Measurements from ENCODE around the gene RNF151. TPM values are rescaled to one million over a fixed set of nuclear protein-coding genes. Genes with fewer than 3 reads are reported as not detected.
A peak's percentile ranks its signal among the peaks of the same experiment; 100 is the strongest.

RNF151 gene
- total and polyA plus RNA-seq, 2 of the 13 experiments (the other 11 are each of a cell fraction or from before 2014, with no cell fraction given): not detected

DNA sequence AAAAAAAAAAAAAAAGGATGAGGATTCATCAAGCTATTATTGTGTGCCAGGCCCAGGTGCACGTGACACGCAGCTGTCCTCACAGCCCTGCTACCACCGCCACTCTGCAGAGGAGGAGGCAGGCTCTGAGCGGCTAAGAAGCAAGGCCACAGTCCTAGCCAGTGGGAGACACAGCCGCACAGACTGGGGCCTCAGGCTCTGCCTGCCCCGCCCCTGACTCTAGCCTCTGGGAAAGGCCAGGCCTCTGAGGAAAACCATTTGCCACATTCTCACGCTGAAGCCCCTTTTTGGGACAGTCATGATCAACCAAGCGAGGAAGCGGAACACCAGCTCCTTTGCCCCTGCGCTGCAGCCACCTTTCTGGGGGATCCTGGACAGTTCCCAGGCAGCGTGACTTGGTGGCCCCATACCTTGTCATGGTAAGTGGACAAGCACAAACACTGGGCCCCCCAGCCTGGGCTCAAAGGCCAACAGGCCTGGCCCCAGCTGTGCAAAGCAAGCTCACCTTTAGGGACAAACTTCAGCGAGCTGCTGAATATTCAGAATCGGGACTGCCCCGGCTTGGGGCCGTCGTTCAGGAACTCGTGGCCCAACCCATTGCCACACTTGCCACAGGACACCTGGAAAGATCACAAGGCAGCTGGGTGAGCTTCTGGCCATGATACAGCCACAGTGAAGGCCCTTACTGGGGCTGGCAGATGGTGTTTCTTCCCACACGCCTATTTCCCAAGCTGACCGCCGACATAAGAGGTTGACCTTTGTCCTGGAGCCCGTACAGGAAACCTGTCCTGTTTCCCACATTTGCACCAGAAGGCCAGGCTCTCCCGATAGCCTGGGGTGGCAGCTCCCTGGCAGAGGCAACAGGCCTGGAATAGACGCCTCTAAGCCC, 26.1 kb upstream of the RNF151 start (continued):
- TF ChIP-seq, protein P1, sequence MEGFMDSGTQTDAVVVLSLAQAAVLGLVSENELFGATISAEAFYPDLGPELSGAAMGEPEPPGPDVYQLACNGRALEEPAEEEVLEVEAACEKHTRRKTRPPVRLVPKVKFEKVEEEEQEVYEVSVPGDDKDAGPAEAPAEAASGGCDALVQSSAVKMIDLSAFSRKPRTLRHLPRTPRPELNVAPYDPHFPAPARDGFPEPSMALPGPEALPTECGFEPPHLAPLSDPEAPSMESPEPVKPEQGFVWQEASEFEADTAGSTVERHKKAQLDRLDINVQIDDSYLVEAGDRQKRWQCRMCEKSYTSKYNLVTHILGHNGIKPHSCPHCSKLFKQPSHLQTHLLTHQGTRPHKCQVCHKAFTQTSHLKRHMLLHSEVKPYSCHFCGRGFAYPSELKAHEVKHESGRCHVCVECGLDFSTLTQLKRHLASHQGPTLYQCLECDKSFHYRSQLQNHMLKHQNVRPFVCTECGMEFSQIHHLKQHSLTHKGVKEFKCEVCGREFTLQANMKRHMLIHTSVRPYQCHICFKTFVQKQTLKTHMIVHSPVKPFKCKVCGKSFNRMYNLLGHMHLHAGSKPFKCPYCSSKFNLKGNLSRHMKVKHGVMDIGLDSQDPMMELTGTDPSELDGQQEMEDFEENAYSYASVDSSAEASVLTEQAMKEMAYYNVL (CRISPR knock-in tag; IDR thresholded peaks at IDR 0.05; ENCODE audit: borderline replicate concordance): peak; percentile 82; the same call in 1 of the 2 replicates
- TF ChIP-seq TAF1 (CRISPR knock-in tag; IDR thresholded peaks at IDR 0.05) (peak; percentile 61; the same call in 1 of the 2 replicates), ZNF660 (CRISPR knock-in tag; IDR thresholded peaks at IDR 0.05; ENCODE audit: borderline replicate concordance, low read depth) (no peak), RBM39 (IDR thresholded peaks at IDR 0.05; ENCODE audit: low read depth, low read length, poor library complexity, severe bottlenecking) (peak; percentile 88), ZNF160 (CRISPR knock-in tag; IDR thresholded peaks at IDR 0.05) (peak; percentile 14; the same call in 1 of the 2 replicates), ZSCAN21 (CRISPR knock-in tag; IDR thresholded peaks at IDR 0.05; ENCODE audit: borderline replicate concordance) (no peak), NFYC (CRISPR knock-in tag; IDR thresholded peaks at IDR 0.05) (no peak), NR2F2 (IDR thresholded peaks at IDR 0.05; ENCODE audit: borderline replicate concordance, low read depth) (peak; percentile 68; the same call in 1 of the 2 replicates), CCAR2 (optimal IDR thresholded peaks at IDR 0.05; ENCODE audit: low read depth, low read length) (no peak), ZNF777 (CRISPR knock-in tag; IDR thresholded peaks at IDR 0.05) (no peak; the same call in 1 of the 2 replicates), FOXP1 (IDR thresholded peaks at IDR 0.05) (no peak), FOXP1 (CRISPR knock-in tag; IDR thresholded peaks at IDR 0.05) (peak; percentile 63; the same call in 1 of the 2 replicates), ZNF251 (CRISPR knock-in tag; IDR thresholded peaks at IDR 0.05) (no peak), RORA (CRISPR knock-in tag; IDR thresholded peaks at IDR 0.05) (no peak), ZFYVE20 (CRISPR knock-in tag; IDR thresholded peaks at IDR 0.05; ENCODE audit: borderline replicate concordance, low read depth) (no peak)
- TF ChIP-seq, protein P2, sequence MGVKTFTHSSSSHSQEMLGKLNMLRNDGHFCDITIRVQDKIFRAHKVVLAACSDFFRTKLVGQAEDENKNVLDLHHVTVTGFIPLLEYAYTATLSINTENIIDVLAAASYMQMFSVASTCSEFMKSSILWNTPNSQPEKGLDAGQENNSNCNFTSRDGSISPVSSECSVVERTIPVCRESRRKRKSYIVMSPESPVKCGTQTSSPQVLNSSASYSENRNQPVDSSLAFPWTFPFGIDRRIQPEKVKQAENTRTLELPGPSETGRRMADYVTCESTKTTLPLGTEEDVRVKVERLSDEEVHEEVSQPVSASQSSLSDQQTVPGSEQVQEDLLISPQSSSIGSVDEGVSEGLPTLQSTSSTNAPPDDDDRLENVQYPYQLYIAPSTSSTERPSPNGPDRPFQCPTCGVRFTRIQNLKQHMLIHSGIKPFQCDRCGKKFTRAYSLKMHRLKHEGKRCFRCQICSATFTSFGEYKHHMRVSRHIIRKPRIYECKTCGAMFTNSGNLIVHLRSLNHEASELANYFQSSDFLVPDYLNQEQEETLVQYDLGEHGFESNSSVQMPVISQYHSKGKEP (CRISPR knock-in tag; IDR thresholded peaks at IDR 0.05): peak; percentile 38; the same call in 1 of the 2 replicates
- TF ChIP-seq, protein P3, sequence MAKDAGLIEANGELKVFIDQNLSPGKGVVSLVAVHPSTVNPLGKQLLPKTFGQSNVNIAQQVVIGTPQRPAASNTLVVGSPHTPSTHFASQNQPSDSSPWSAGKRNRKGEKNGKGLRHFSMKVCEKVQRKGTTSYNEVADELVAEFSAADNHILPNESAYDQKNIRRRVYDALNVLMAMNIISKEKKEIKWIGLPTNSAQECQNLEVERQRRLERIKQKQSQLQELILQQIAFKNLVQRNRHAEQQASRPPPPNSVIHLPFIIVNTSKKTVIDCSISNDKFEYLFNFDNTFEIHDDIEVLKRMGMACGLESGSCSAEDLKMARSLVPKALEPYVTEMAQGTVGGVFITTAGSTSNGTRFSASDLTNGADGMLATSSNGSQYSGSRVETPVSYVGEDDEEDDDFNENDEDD (CRISPR knock-in tag; IDR thresholded peaks at IDR 0.05; ENCODE audit: borderline replicate concordance): 0 out of 2 replicates have a peak, but pooled peaks have one; percentile 14
- TF ChIP-seq, protein P4, sequence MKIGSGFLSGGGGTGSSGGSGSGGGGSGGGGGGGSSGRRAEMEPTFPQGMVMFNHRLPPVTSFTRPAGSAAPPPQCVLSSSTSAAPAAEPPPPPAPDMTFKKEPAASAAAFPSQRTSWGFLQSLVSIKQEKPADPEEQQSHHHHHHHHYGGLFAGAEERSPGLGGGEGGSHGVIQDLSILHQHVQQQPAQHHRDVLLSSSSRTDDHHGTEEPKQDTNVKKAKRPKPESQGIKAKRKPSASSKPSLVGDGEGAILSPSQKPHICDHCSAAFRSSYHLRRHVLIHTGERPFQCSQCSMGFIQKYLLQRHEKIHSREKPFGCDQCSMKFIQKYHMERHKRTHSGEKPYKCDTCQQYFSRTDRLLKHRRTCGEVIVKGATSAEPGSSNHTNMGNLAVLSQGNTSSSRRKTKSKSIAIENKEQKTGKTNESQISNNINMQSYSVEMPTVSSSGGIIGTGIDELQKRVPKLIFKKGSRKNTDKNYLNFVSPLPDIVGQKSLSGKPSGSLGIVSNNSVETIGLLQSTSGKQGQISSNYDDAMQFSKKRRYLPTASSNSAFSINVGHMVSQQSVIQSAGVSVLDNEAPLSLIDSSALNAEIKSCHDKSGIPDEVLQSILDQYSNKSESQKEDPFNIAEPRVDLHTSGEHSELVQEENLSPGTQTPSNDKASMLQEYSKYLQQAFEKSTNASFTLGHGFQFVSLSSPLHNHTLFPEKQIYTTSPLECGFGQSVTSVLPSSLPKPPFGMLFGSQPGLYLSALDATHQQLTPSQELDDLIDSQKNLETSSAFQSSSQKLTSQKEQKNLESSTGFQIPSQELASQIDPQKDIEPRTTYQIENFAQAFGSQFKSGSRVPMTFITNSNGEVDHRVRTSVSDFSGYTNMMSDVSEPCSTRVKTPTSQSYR (CRISPR knock-in tag; IDR thresholded peaks at IDR 0.05; ENCODE audit: borderline replicate concordance): peak; percentile 22; the same call in 1 of the 2 replicates
- TF ChIP-seq, protein P5, sequence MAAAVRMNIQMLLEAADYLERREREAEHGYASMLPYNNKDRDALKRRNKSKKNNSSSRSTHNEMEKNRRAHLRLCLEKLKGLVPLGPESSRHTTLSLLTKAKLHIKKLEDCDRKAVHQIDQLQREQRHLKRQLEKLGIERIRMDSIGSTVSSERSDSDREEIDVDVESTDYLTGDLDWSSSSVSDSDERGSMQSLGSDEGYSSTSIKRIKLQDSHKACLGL (CRISPR knock-in tag; IDR thresholded peaks at IDR 0.05): peak; percentile 87

Data from HepG2 (cell line).